ENCODE results near the gene CAMKMT. TPM values are rescaled to one million over a fixed set of nuclear protein-coding genes. Genes with fewer than 3 reads are reported as not detected.

CAMKMT gene
- total RNA-seq, 2 experiments from 2014 or later, result 25.7 to 27.4 TPM

DNA sequence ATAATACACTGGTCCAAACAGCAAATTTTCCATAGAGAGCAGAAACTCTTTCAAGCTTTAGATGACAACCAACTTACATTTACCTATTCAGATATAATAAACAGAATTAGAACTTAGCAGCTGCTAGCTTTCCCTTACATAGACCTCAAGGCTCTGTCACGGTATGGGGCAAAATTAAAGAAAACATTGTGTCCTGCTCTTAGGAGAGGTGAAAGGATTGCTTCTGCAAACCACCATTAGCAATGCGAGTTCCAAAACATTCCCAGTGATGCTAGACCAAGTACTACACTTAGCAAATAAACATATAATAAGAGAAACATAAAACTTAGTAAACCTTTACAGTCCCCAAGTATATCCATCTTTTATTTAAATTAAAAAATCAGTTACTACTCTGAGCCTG is 183.3 kb downstream of the CAMKMT start:
- no peaks in the 10 kb centered on the region for H3K4me1 ChIP-seq (ENCODE audit: insufficient read depth, low read length, poor library complexity, severe bottlenecking)
- no peak overlapping the region for H2AFZ ChIP-seq (ENCODE audit: low read length)
- no peak overlapping the region for H3K27ac ChIP-seq (ENCODE audit: low read depth, low read length, poor library complexity, severe bottlenecking)
- ChIA-PET POLR2A (interaction anchor here (0.6 kb wide), 1 partner anchor 20 kb away, joined by 3 read pairs; no protein-coding TSS in a partner anchor), CTCF (ENCODE audit: unreplicated experiment) (no interaction called here)
- no peak overlapping the region for H3K4me2 ChIP-seq (ENCODE audit: low read length)
- H3K9me3 ChIP-seq (ENCODE audit: low read length), result no peaks in the 10 kb centered on the region
- no peak for DNase-seq (ENCODE audit: low spot score)
- no peaks in the 10 kb centered on the region for H3K9me2 ChIP-seq (ENCODE audit: insufficient read depth, low read length)
- H3K36me3 ChIP-seq (ENCODE audit: insufficient read depth, low read length), result no peaks in the 10 kb centered on the region
- intact Hi-C loops (cut with micrococcal nuclease; ENCODE audit: unreplicated experiment), result no loop called here
- no peaks in the 10 kb centered on the region for H3K79me2 ChIP-seq (ENCODE audit: insufficient read depth, low read depth, low read length)
- BruUV-seq (replicated peaks), result no TSS peak
- no peaks in the 10 kb centered on the region for H4K20me1 ChIP-seq (ENCODE audit: insufficient read depth, low read length)
- H3K4me3 ChIP-seq (ENCODE audit: low read depth, low read length, poor library complexity, severe bottlenecking), result no peak overlapping the region
- no peak for TF ChIP-seq EZH2phosphoT487 (IDR thresholded peaks at IDR 0.05; ENCODE audit: borderline replicate concordance, low read depth, low read length)
- TF ChIP-seq, protein P1, sequence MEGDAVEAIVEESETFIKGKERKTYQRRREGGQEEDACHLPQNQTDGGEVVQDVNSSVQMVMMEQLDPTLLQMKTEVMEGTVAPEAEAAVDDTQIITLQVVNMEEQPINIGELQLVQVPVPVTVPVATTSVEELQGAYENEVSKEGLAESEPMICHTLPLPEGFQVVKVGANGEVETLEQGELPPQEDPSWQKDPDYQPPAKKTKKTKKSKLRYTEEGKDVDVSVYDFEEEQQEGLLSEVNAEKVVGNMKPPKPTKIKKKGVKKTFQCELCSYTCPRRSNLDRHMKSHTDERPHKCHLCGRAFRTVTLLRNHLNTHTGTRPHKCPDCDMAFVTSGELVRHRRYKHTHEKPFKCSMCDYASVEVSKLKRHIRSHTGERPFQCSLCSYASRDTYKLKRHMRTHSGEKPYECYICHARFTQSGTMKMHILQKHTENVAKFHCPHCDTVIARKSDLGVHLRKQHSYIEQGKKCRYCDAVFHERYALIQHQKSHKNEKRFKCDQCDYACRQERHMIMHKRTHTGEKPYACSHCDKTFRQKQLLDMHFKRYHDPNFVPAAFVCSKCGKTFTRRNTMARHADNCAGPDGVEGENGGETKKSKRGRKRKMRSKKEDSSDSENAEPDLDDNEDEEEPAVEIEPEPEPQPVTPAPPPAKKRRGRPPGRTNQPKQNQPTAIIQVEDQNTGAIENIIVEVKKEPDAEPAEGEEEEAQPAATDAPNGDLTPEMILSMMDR (conservative IDR thresholded peaks at IDR 0.05; ENCODE audit: low read length), result no peak

DNA sequence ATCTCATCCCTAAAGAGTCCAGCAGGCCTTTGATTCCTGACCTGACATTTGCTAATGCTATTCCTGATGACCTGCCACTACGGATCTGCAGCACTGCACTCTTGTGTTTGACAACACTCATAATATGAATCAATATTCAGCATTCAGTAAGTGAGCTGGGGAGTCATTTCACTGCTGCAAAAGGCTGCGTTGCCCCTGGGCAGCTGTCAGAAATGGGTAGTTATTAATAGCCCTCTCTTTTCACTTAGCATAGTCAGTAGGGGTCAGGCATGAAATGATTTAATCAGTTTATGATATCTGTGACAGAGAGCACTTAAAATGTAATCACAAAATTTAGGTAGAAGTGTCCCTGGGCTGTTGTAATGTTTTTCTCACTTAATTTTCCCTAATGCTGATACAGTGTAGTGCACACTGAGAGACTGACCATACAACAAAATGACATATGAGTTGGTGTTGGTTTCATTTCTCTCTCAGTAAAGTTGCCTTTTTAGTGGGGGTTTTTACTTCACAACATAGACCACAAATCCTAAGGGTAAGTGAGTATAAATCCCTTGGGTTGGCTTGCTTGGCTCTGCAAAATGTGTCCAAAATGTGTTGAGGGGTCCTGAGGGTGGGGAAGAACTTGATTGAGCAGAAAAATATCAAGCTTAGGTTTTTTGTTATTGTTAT is 184.8 kb downstream of the CAMKMT start:
- BruUV-seq (replicated peaks), result no TSS peak
- POLR2A ChIA-PET, result no interaction called here

DNA sequence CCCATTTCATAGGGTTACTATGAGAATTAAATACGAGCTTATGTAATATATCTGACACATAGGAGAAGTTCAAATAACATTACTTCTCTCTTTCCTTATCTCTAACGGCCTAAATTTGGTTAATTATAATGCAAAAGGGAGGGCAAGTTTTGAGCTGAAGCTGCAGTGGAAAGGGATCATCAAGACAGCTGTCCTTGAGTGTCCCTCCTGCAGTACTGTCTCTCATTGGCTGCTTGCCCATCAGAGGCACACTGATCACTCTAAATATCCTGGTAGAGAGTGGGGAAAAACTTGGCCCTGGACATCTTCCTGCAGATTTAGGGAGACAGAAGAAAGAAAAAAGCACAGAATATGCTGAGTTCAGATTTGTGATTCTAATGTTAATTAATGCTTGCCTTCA is 186.0 kb downstream of the CAMKMT start:
- Histone ChIP-seq H3K4me1 (ENCODE audit: insufficient read depth, low read length, poor library complexity, severe bottlenecking) (no peaks in the 10 kb centered on the region), H3K79me2 (ENCODE audit: insufficient read depth, low read depth, low read length) (no peaks in the 10 kb centered on the region), H3K27ac (ENCODE audit: low read depth, low read length, poor library complexity, severe bottlenecking) (no peak overlapping the region), H3K9me3 (ENCODE audit: low read length) (no peaks in the 10 kb centered on the region), H4K20me1 (ENCODE audit: insufficient read depth, low read length) (no peaks in the 10 kb centered on the region), H2AFZ (ENCODE audit: low read length) (no peak overlapping the region), H3K9me2 (ENCODE audit: insufficient read depth, low read length) (no peaks in the 10 kb centered on the region), H3K4me2 (ENCODE audit: low read length) (no peak overlapping the region), H3K4me3 (ENCODE audit: low read depth, low read length, poor library complexity, severe bottlenecking) (no peak overlapping the region), H3K36me3 (ENCODE audit: insufficient read depth, low read length) (no peaks in the 10 kb centered on the region)
- no TSS peak for BruUV-seq (replicated peaks)
- intact Hi-C loops (cut with micrococcal nuclease; ENCODE audit: unreplicated experiment), result no loop called here
- no peak for TF ChIP-seq EZH2phosphoT487 (IDR thresholded peaks at IDR 0.05; ENCODE audit: borderline replicate concordance, low read depth, low read length)
- TF ChIP-seq, protein P1 (conservative IDR thresholded peaks at IDR 0.05; ENCODE audit: low read length), result no peak
- DNase-seq (ENCODE audit: low spot score), result no peak
- POLR2A ChIA-PET, result no interaction called here
- CTCF ChIA-PET (ENCODE audit: unreplicated experiment), result no interaction called here

More for the DNA sequence above, 184.8 kb downstream of the CAMKMT start:
- Histone ChIP-seq H3K4me2 (ENCODE audit: low read length) (no peak overlapping the region), H3K4me3 (ENCODE audit: low read depth, low read length, poor library complexity, severe bottlenecking) (no peak overlapping the region), H3K9me2 (ENCODE audit: insufficient read depth, low read length) (no peaks in the 10 kb centered on the region), H3K9me3 (ENCODE audit: low read length) (no peaks in the 10 kb centered on the region), H3K79me2 (ENCODE audit: insufficient read depth, low read depth, low read length) (no peaks in the 10 kb centered on the region), H3K36me3 (ENCODE audit: insufficient read depth, low read length) (no peaks in the 10 kb centered on the region), H4K20me1 (ENCODE audit: insufficient read depth, low read length) (no peaks in the 10 kb centered on the region), H3K27ac (ENCODE audit: low read depth, low read length, poor library complexity, severe bottlenecking) (no peak overlapping the region), H3K4me1 (ENCODE audit: insufficient read depth, low read length, poor library complexity, severe bottlenecking) (no peaks in the 10 kb centered on the region), H2AFZ (ENCODE audit: low read length) (no peak overlapping the region)
- no peak for DNase-seq (ENCODE audit: low spot score)
- CTCF ChIA-PET (ENCODE audit: unreplicated experiment), result no interaction called here
- intact Hi-C loops (cut with micrococcal nuclease; ENCODE audit: unreplicated experiment), result no loop called here
- TF ChIP-seq, protein P1 (conservative IDR thresholded peaks at IDR 0.05; ENCODE audit: low read length), result no peak
- TF ChIP-seq EZH2phosphoT487 (IDR thresholded peaks at IDR 0.05; ENCODE audit: borderline replicate concordance, low read depth, low read length), result no peak
